ENCODE measurements around the gene NIPBL. TPM values are rescaled to one million over a fixed set of nuclear protein-coding genes. Genes with fewer than 3 reads are reported as not detected.
A peak's percentile ranks its signal among the peaks of the same experiment; 100 is the strongest.

Gene NIPBL
- total RNA-seq, 1 experiment from 2014 or later = 48.3 TPM

DNA sequence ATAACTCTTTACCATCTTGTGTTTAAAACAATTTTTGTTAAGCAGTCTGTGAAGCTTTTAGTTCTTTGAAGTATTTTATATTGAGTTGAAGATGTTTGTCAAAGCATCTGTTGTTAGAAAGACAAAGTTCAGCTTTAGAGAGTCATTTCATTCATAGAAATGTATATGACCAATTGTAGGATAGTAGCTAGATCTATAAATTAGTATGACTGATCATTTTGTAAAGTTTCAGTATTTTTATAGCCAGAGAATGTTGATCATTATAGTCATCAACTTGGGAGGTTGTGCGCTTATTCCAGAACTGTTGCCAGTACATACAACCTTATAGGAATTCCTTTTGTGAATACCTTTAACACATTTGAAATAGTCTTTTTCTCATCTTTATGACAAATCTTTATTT lies 5.2 kb downstream of the NIPBL start (continued):
- TF ChIP-seq, protein P1, sequence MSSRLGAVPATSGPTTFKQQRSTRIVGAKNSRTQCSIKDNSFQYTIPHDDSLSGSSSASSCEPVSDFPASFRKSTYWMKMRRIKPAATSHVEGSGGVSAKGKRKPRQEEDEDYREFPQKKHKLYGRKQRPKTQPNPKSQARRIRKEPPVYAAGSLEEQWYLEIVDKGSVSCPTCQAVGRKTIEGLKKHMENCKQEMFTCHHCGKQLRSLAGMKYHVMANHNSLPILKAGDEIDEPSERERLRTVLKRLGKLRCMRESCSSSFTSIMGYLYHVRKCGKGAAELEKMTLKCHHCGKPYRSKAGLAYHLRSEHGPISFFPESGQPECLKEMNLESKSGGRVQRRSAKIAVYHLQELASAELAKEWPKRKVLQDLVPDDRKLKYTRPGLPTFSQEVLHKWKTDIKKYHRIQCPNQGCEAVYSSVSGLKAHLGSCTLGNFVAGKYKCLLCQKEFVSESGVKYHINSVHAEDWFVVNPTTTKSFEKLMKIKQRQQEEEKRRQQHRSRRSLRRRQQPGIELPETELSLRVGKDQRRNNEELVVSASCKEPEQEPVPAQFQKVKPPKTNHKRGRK (CRISPR knock-in tag; IDR thresholded peaks at IDR 0.05; ENCODE audit: borderline replicate concordance) = no peak
- TF ChIP-seq KAT7 (CRISPR knock-in tag; IDR thresholded peaks at IDR 0.05; ENCODE audit: borderline replicate concordance) (no peak), ESRRA (CRISPR knock-in tag; IDR thresholded peaks at IDR 0.05; ENCODE audit: borderline replicate concordance) (no peak), JAZF1 (CRISPR knock-in tag; IDR thresholded peaks at IDR 0.05) (no peak), GTF2I (CRISPR knock-in tag; conservative IDR thresholded peaks at IDR 0.05) (no peak), FOXK1 (CRISPR knock-in tag; IDR thresholded peaks at IDR 0.05) (no peak), ZNF317 (CRISPR knock-in tag; IDR thresholded peaks at IDR 0.05; ENCODE audit: borderline replicate concordance, low read depth) (no peak)
- TF ChIP-seq, protein P2, sequence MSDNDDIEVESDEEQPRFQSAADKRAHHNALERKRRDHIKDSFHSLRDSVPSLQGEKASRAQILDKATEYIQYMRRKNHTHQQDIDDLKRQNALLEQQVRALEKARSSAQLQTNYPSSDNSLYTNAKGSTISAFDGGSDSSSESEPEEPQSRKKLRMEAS (CRISPR knock-in tag; IDR thresholded peaks at IDR 0.05) = no peak
- TF ChIP-seq, protein P3, sequence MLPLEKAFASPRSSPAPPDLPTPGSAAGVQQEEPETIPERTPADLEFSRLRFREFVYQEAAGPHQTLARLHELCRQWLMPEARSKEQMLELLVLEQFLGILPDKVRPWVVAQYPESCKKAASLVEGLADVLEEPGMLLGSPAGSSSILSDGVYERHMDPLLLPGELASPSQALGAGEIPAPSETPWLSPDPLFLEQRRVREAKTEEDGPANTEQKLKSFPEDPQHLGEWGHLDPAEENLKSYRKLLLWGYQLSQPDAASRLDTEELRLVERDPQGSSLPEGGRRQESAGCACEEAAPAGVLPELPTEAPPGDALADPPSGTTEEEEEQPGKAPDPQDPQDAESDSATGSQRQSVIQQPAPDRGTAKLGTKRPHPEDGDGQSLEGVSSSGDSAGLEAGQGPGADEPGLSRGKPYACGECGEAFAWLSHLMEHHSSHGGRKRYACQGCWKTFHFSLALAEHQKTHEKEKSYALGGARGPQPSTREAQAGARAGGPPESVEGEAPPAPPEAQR (CRISPR knock-in tag; IDR thresholded peaks at IDR 0.05) = no peak
- TF ChIP-seq, protein P4, sequence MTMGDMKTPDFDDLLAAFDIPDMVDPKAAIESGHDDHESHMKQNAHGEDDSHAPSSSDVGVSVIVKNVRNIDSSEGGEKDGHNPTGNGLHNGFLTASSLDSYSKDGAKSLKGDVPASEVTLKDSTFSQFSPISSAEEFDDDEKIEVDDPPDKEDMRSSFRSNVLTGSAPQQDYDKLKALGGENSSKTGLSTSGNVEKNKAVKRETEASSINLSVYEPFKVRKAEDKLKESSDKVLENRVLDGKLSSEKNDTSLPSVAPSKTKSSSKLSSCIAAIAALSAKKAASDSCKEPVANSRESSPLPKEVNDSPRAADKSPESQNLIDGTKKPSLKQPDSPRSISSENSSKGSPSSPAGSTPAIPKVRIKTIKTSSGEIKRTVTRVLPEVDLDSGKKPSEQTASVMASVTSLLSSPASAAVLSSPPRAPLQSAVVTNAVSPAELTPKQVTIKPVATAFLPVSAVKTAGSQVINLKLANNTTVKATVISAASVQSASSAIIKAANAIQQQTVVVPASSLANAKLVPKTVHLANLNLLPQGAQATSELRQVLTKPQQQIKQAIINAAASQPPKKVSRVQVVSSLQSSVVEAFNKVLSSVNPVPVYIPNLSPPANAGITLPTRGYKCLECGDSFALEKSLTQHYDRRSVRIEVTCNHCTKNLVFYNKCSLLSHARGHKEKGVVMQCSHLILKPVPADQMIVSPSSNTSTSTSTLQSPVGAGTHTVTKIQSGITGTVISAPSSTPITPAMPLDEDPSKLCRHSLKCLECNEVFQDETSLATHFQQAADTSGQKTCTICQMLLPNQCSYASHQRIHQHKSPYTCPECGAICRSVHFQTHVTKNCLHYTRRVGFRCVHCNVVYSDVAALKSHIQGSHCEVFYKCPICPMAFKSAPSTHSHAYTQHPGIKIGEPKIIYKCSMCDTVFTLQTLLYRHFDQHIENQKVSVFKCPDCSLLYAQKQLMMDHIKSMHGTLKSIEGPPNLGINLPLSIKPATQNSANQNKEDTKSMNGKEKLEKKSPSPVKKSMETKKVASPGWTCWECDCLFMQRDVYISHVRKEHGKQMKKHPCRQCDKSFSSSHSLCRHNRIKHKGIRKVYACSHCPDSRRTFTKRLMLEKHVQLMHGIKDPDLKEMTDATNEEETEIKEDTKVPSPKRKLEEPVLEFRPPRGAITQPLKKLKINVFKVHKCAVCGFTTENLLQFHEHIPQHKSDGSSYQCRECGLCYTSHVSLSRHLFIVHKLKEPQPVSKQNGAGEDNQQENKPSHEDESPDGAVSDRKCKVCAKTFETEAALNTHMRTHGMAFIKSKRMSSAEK (CRISPR knock-in tag; IDR thresholded peaks at IDR 0.05; ENCODE audit: borderline replicate concordance) = no peak

DNA sequence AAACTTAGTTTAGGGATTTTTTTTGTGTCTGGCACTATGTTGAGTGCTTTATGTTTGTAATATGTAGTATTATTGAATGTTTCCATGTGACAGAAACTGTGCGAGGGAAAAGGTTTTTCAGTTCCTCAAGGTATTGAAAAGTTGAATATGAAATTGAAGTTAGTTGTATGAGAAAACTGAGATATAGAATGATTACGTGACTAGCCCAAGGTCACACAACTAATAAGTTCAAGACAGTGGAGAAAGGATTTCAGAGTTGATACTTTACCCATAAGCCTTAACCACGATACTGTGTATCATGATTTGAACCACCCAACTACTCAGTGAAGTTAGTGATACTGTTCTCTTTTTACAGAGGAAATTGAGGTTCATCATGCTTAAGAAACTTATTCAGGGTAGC lies 5.7 kb downstream of the NIPBL start:
- POLR2A ChIA-PET = no interaction called here
- peaks cover 42% of the 10 kb centered on the region for H3K4me1 Mint-ChIP-seq
- H3K9me3 Mint-ChIP-seq = peaks cover 6% of the 10 kb centered on the region
- no peak overlapping the region for H3K27ac Mint-ChIP-seq
- no peak for ATAC-seq
- H3K27me3 Mint-ChIP-seq (ENCODE audit: low read depth) = no peaks in the 10 kb centered on the region
- DNase-seq (ENCODE audit: low spot score) = no peak
- peaks cover 9% of the 10 kb centered on the region for H3K36me3 Mint-ChIP-seq
- TF ChIP-seq, protein P5, sequence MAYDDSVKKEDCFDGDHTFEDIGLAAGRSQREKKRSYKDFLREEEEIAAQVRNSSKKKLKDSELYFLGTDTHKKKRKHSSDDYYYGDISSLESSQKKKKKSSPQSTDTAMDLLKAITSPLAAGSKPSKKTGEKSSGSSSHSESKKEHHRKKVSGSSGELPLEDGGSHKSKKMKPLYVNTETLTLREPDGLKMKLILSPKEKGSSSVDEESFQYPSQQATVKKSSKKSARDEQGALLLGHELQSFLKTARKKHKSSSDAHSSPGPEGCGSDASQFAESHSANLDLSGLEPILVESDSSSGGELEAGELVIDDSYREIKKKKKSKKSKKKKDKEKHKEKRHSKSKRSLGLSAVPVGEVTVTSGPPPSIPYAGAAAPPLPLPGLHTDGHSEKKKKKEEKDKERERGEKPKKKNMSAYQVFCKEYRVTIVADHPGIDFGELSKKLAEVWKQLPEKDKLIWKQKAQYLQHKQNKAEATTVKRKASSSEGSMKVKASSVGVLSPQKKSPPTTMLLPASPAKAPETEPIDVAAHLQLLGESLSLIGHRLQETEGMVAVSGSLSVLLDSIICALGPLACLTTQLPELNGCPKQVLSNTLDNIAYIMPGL (CRISPR knock-in tag; IDR thresholded peaks at IDR 0.05) = no peak
- TF ChIP-seq ZNF317 (CRISPR knock-in tag; IDR thresholded peaks at IDR 0.05; ENCODE audit: borderline replicate concordance, low read depth) (no peak), NFE2L1 (CRISPR knock-in tag; IDR thresholded peaks at IDR 0.05) (no peak)
- CTCF ChIA-PET = interaction anchor here (1.1 kb wide), 1 partner anchor 64 kb away, joined by 3 read pairs; no protein-coding TSS in a partner anchor
- no peak overlapping the region for H3K4me3 Mint-ChIP-seq

DNA sequence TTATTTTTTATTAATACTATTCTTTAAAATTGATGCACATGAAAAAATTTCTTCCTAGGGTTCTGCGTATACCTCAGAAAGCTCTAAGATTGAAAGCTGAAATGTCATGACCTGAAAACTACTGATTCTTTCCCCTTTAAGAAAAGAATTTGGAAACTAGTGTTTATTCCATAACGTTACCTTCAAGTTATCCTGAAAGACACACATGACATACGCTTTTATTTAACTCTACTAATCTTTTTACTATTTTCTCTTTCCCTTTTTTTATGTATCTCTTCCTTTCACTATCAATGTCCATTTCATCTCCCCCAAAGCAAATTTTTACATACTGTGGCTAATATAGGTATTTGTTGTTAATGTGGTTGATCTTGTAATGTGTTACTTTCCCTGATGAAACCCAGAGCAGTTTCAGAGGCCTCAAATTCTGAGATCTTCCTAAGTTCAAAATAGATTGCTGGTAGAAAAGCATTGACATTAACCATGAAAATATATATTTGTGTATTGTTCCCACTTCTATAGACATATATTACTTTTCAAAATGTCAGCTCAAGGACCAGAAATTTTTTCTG lies 7.4 kb downstream of the NIPBL start:
- Mint-ChIP-seq H3K4me3 (no peak overlapping the region), H3K9me3 (peaks cover 6% of the 10 kb centered on the region), H3K36me3 (peaks cover 9% of the 10 kb centered on the region), H3K27ac (peak overlapping the region; percentile 21; the same call in 1 of the 2 replicates), H3K4me1 (peaks cover 51% of the 10 kb centered on the region), H3K27me3 (ENCODE audit: low read depth) (no peaks in the 10 kb centered on the region)
- no peak for ATAC-seq
- CTCF ChIA-PET = no interaction called here
- POLR2A ChIA-PET = no interaction called here
- DNase-seq (ENCODE audit: low spot score) = no peak
- TF ChIP-seq ELF4 (CRISPR knock-in tag; IDR thresholded peaks at IDR 0.05; ENCODE audit: low read depth) = no peak
- no peak for TF ChIP-seq OVOL2 (CRISPR knock-in tag; IDR thresholded peaks at IDR 0.05; ENCODE audit: borderline replicate concordance)
- TF ChIP-seq ESRRA (CRISPR knock-in tag; IDR thresholded peaks at IDR 0.05; ENCODE audit: borderline replicate concordance) = no peak
- no peak for TF ChIP-seq FOXP1 (CRISPR knock-in tag; IDR thresholded peaks at IDR 0.05; ENCODE audit: borderline replicate concordance)
- TF ChIP-seq ZNF232 (CRISPR knock-in tag; IDR thresholded peaks at IDR 0.05) = no peak
- TF ChIP-seq NR3C1 (CRISPR knock-in tag; conservative IDR thresholded peaks at IDR 0.05; ENCODE audit: low read depth) = no peak
- no peak for TF ChIP-seq PRRX2 (CRISPR knock-in tag; IDR thresholded peaks at IDR 0.05)
- no peak for TF ChIP-seq ZNF138 (CRISPR knock-in tag; conservative IDR thresholded peaks at IDR 0.05)
- TF ChIP-seq, protein P6, sequence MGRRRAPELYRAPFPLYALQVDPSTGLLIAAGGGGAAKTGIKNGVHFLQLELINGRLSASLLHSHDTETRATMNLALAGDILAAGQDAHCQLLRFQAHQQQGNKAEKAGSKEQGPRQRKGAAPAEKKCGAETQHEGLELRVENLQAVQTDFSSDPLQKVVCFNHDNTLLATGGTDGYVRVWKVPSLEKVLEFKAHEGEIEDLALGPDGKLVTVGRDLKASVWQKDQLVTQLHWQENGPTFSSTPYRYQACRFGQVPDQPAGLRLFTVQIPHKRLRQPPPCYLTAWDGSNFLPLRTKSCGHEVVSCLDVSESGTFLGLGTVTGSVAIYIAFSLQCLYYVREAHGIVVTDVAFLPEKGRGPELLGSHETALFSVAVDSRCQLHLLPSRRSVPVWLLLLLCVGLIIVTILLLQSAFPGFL (CRISPR knock-in tag; IDR thresholded peaks at IDR 0.05; ENCODE audit: borderline replicate concordance) = no peak
- TF ChIP-seq ZNF263 (CRISPR knock-in tag; IDR thresholded peaks at IDR 0.05; ENCODE audit: low read depth) = no peak
- no peak for TF ChIP-seq ZNF219 (CRISPR knock-in tag; IDR thresholded peaks at IDR 0.05; ENCODE audit: borderline replicate concordance)

Measured in WTC11 (cell line).